ENCODE data around the gene DNTT.

DNA sequence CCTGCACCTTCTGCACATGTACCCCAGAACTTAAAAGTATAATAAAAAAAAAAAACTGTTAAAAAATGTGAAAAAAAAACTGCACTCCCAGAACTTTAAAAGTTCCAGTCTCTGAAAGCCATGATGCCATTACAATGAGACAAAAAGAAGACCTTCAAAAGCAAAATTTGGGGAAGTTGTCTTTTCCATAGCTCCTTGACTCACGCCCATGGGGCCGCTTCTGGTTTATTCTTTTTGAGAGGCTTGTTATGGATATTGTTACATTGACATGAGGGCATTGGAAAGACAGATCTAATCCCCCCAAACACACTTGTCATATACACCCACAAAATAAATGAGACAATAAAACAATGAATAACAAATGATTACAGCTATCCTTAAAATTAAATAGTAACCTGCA, 33.7 kb upstream of the DNTT start:
- TF ChIP-seq, protein P1, sequence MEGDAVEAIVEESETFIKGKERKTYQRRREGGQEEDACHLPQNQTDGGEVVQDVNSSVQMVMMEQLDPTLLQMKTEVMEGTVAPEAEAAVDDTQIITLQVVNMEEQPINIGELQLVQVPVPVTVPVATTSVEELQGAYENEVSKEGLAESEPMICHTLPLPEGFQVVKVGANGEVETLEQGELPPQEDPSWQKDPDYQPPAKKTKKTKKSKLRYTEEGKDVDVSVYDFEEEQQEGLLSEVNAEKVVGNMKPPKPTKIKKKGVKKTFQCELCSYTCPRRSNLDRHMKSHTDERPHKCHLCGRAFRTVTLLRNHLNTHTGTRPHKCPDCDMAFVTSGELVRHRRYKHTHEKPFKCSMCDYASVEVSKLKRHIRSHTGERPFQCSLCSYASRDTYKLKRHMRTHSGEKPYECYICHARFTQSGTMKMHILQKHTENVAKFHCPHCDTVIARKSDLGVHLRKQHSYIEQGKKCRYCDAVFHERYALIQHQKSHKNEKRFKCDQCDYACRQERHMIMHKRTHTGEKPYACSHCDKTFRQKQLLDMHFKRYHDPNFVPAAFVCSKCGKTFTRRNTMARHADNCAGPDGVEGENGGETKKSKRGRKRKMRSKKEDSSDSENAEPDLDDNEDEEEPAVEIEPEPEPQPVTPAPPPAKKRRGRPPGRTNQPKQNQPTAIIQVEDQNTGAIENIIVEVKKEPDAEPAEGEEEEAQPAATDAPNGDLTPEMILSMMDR (conservative IDR thresholded peaks at IDR 0.05): no peak
- no peak for TF ChIP-seq ZFX (IDR thresholded peaks at IDR 0.05)

Data from C4-2B (cell line).